GM19324 (cell line): Measurements from ENCODE around the gene SCN4B.

Experiments used
- ATAC-seq: cut with Tn5 transposase; IDR thresholded peaks from one replicate; pipeline ENCODE4 v1.9.1; 2021; ENCODE audit warnings: mild to moderate bottlenecking, moderate library complexity; ENCODE audit not compliant: unreplicated experiment, low FRiP score

The SCN4B gene

GRCh38 chr11:118135051-118135795, 17.4 kb downstream of the SCN4B start:
- ATAC-seq: no peak

- no peak for ATAC-seq
Measured at GRCh38 chr11:118133816-118134215, 18.8 kb downstream of the SCN4B start.

DNA sequence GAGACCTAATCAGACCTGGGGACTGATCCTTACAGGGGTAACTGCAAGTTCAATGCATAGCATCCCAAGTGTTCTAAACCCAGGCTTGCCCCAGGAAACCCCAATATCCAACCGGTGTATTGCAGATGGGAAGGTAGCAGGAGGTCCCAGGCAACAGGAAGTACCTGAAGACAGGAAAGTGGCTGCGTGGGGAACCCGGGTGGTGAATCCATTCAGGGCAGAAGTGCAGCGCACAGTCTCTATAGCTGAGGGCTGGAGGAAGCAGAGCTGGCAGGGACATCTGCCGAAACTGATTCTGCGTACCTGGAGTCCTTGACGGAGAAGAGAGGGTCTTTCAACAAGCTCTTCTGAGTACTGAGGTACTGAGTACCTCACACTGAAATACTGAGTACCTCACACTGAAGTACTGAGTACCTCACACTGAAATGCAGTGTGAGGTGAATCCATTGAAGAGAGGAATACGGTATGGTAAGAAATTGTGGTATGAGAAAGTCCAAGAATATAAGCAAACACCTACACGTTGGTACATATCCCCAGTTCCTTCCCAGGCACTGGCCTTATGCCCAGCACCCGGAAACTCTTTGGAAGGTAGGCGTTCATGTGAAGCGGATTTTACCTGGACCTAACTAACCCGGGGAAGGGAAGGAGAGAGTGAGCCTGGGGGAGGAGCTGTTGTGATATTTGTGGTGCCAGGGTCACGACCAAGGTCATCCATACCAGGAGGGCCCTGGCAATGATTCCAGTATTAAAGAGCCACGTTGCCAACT, 20.1 kb downstream of the SCN4B start:
- ATAC-seq: no peak

GRCh38 chr11:118129471-118130172, 23.0 kb downstream of the SCN4B start:
- no peak for ATAC-seq

DNA sequence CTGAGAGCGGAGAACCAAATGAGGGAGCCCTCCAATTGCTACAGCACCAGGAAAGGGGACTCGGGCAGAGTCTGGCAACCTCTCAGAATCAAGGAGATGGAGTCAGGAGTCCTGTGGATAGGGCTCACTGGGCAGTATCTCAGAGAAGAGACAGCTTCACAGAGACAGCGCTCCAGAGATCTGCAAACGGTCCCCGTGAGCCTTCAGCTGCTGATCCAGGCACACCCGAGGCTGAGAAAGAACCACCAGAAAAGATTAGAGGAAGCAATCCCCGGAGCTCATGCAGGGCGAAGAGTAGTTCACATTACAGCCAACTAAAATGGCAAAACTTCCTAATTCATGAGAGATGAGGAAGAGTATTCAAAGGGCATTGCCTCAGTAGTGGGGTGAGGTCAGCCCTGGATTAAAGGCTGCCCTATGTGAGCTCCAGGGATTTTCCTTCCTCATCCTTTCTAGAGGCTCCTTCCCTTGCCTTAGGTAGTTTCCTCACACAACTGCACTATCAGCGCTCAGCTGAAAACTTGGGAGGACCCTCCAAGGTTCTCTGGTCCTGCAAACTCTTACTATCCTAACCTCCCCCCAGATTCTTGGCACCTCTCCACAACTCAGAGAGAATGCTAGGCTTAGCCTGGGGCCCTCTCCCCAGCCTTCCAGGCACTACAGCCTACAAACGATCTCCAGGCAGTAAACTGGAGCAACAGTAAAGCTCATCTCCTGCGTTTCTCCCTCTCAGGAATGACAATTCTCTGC, 23.7 kb downstream of the SCN4B start:
- no peak for ATAC-seq

DNA sequence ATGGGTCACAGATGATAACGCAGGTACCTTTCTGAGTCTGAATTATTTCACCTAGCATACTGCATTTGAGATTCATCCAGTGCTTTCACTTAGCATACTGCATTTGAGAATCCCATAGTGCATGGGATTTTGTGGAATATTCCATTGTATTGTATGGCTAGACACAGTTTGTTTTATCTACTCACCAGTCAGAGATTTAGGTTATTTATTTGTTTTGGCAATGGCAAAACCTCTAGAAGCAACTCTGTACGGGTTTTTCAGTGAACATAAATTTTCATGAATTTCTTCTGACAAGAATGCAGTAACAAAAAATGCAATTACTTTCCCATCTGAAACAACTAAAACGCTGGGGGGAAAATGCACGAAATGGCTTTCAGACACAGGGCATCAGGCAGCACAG, 24.3 kb downstream of the SCN4B start:
- no peak for ATAC-seq

DNA sequence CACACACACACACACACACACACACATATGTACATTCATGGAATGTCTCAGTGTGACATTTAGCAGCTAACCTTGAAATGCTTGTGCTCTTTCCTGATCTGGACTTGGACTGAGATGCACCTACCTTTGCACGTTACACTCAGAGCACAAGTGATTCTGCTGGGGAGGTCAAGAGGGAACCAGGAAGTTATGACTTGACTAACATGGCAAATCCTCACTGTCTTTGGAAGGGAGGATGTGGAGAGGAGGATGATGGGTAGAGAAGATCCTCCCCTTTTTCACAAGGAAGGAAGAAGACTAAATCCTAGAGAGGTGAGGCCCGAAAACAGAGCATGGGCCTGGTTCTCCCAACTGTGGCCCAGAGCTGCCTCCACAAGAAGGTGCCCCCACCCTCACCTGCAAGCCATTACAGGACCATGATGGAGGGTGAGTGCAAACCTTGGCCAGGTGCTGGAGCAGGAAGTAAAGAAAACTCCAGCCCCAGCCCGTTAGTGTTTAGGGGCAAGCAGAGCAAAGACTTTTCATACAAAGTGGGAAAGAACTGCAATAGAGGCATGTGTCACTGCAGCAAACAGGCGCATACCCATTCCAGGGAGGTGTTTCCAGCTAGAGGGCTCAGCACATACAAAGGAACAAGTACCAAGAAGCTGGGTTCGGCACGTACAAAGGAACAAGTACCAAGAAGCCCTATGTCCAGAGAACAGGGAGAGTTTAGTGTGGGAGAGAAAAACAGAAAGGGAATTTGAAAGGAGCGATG, 26.4 kb downstream of the SCN4B start:
- no peak for ATAC-seq

- no peak for ATAC-seq
Measured at GRCh38 chr11:118124929-118125535, 27.6 kb downstream of the SCN4B start.

DNA sequence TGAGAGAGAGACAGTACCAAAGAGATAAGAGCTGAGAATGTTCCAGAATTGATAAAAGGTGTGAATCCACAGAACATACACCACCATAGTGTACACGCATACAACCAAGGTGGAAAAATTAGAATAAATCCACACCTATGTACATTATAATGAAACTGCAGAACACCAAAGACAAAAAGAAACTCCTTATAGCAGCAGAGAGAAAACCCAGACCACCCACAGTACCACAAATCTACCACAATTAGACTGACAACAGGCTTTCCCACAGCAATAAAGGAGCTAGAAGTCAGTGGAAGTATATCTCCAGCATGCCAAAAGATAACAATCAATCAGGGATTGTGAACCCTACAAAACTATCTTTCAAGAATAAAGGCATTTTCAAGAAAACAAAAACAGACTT, 31.8 kb downstream of the SCN4B start:
- no peak for ATAC-seq

GRCh38 chr11:118117790-118118601, 34.6 kb downstream of the SCN4B start:
- ATAC-seq: no peak

DNA sequence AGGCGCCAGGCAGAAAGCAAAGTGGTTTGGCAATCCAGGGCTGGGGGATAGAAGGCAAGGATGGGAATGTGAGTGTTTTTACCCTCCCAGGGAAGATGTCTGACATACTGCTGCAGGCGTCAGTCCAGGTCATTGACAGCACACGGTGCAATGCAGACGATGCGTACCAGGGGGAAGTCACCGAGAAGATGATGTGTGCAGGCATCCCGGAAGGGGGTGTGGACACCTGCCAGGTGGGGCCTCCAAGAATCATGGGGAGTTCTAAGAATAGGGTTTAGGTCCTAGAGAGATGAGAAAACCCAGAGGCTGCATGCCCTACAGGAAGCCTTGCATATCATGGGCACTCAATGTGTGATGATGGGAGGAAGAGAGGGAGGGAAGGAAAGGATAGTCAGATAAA, 37.6 kb downstream of the SCN4B start:
- ATAC-seq: no peak

- no peak for ATAC-seq
Measured at GRCh38 chr11:118114266-118114665, 38.4 kb downstream of the SCN4B start.

- no peak for ATAC-seq
Measured at GRCh38 chr11:118112711-118113430, 39.8 kb downstream of the SCN4B start.

DNA sequence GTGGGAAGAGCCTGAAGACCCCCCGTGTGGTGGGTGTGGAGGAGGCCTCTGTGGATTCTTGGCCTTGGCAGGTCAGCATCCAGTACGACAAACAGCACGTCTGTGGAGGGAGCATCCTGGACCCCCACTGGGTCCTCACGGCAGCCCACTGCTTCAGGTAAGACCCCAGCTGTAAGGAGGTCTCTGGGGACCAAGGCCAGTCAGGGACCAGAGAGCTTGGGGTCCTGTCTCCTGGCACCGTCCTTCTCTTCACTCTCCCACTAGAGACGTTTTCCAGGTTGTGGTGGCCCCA, 40.9 kb downstream of the SCN4B start:
- no peak for ATAC-seq

- ATAC-seq: no peak
Measured at GRCh38 chr11:118111019-118111743, 41.4 kb downstream of the SCN4B start.

GRCh38 chr11:118109231-118109630, 43.4 kb downstream of the SCN4B start:
- ATAC-seq: no peak

GRCh38 chr11:118108513-118108912, 44.1 kb downstream of the SCN4B start:
- no peak for ATAC-seq
